ENCODE results near the gene CHTF18.

CHTF18 gene

GRCh38 chr16:802914-803753, 14.7 kb downstream of the CHTF18 start:
- TF ChIP-seq ZFP37 (tag by site-specific recombination; IDR thresholded peaks at IDR 0.05) (no peak), GLIS2 (tag by site-specific recombination; IDR thresholded peaks at IDR 0.05) (0 out of 2 replicates have a peak, but pooled peaks have one; percentile 15)
- no peak overlapping the region for H3K27ac ChIP-seq (ENCODE audit: extremely low read depth, low read depth, low read length)
- H3K36me3 ChIP-seq (ENCODE audit: control insufficient read depth in 2 of 2, insufficient read depth in 1 of 2, low read length in 2 of 2), result no peaks in the 10 kb centered on the region
- H3K9me3 ChIP-seq (ENCODE audit: control insufficient read depth, insufficient read depth, low read depth, low read length), result no peaks in the 10 kb centered on the region
- POLR2A ChIA-PET, result interaction anchor here (1.4 to 2.2 kb wide), 4 partner anchors 9 to 77 kb away, joined by 4 to 13 read pairs (median 4); partner anchors contain the start of genes CCDC78, CHTF18, HAGHL and RPUSD1
- no peak overlapping the region for H3K4me3 ChIP-seq (ENCODE audit: low read depth, low read length)
- H3K4me1 ChIP-seq (ENCODE audit: control insufficient read depth, insufficient read depth, low read length), result peaks cover 2% of the 10 kb centered on the region; the same call in 1 of the 2 replicates
- CTCF ChIA-PET, result interaction anchor here (1.2 kb wide), 1 partner anchor 91 kb away, joined by 7 read pairs; no protein-coding TSS in a partner anchor

- ChIA-PET CTCF (interaction anchor here (1.0 to 1.2 kb wide), 2 partner anchors 92 to 252 kb away, joined by 4 to 7 read pairs; no protein-coding TSS in a partner anchor), POLR2A (interaction anchor here (1.1 to 2.2 kb wide), 5 partner anchors 9 to 89 kb away, joined by 3 to 13 read pairs (median 4); partner anchors contain the start of genes CCDC78, CHTF18, HAGHL and METRN)
- TF ChIP-seq SP3 (tag by site-specific recombination; IDR thresholded peaks at IDR 0.05) (no peak), SCRT1 (tag by site-specific recombination; IDR thresholded peaks at IDR 0.05; ENCODE audit: borderline replicate concordance) (no peak), ZNF16 (tag by site-specific recombination; IDR thresholded peaks at IDR 0.05; ENCODE audit: low read depth) (no peak), ZNF248 (tag by site-specific recombination; IDR thresholded peaks at IDR 0.05) (no peak), ZNF561 (tag by site-specific recombination; IDR thresholded peaks at IDR 0.05; ENCODE audit: borderline replicate concordance) (no peak), ZNF202 (tag by site-specific recombination; IDR thresholded peaks at IDR 0.05; ENCODE audit: borderline replicate concordance) (no peak), ATF2 (tag by site-specific recombination; IDR thresholded peaks at IDR 0.05; ENCODE audit: low read depth) (no peak), ZNF529 (tag by site-specific recombination; IDR thresholded peaks at IDR 0.05; ENCODE audit: insufficient replicate concordance) (no peak)
- Histone ChIP-seq H3K27ac (ENCODE audit: extremely low read depth, low read depth, low read length) (no peak overlapping the region), H3K4me1 (ENCODE audit: control insufficient read depth, insufficient read depth, low read length) (peaks cover 2% of the 10 kb centered on the region; the same call in 1 of the 2 replicates), H3K36me3 (ENCODE audit: control insufficient read depth in 2 of 2, insufficient read depth in 1 of 2, low read length in 2 of 2) (no peaks in the 10 kb centered on the region), H3K4me3 (ENCODE audit: low read depth, low read length) (no peak overlapping the region), H3K9me3 (ENCODE audit: control insufficient read depth, insufficient read depth, low read depth, low read length) (no peaks in the 10 kb centered on the region)
These were observed 15.3 kb downstream of the CHTF18 start for GRCh38 chr16:803754-804080.

- no peaks in the 10 kb centered on the region for H3K36me3 ChIP-seq (ENCODE audit: control insufficient read depth in 2 of 2, insufficient read depth in 1 of 2, low read length in 2 of 2)
- no peak overlapping the region for H3K27ac ChIP-seq (ENCODE audit: extremely low read depth, low read depth, low read length)
- ChIA-PET CTCF (interaction anchor here (1.0 to 1.2 kb wide), 2 partner anchors 92 to 252 kb away, joined by 4 to 7 read pairs; no protein-coding TSS in a partner anchor), POLR2A (interaction anchor here (1.0 to 2.2 kb wide), 6 partner anchors 10 to 92 kb away, joined by 3 to 13 read pairs (median 4); partner anchors contain the start of genes CCDC78, CHTF18, HAGHL and METRN)
- no peak overlapping the region for H3K4me3 ChIP-seq (ENCODE audit: low read depth, low read length)
- peaks cover 2% of the 10 kb centered on the region; the same call in 1 of the 2 replicates for H3K4me1 ChIP-seq (ENCODE audit: control insufficient read depth, insufficient read depth, low read length)
- H3K9me3 ChIP-seq (ENCODE audit: control insufficient read depth, insufficient read depth, low read depth, low read length), result no peaks in the 10 kb centered on the region
- TF ChIP-seq ZNF513 (tag by site-specific recombination; IDR thresholded peaks at IDR 0.05) (no peak), ZNF571 (tag by site-specific recombination; IDR thresholded peaks at IDR 0.05) (no peak), ZNF175 (tag by site-specific recombination; IDR thresholded peaks at IDR 0.05) (no peak), ZNF292 (tag by site-specific recombination; IDR thresholded peaks at IDR 0.05; ENCODE audit: borderline replicate concordance, low read depth) (no peak), ZNF140 (tag by site-specific recombination; IDR thresholded peaks at IDR 0.05) (no peak), ZNF837 (tag by site-specific recombination; IDR thresholded peaks at IDR 0.05) (no peak), ZNF155 (tag by site-specific recombination; IDR thresholded peaks at IDR 0.05) (no peak), ZNF785 (tag by site-specific recombination; IDR thresholded peaks at IDR 0.05) (no peak), ZNF335 (tag by site-specific recombination; conservative IDR thresholded peaks at IDR 0.05) (peak; percentile 80), ZNF148 (tag by site-specific recombination; IDR thresholded peaks at IDR 0.05; ENCODE audit: borderline replicate concordance) (no peak), ZNF341 (tag by site-specific recombination; IDR thresholded peaks at IDR 0.05; ENCODE audit: low read depth) (peak; percentile 72), ZFP69B (tag by site-specific recombination; IDR thresholded peaks at IDR 0.05) (0 out of 2 replicates have a peak, but pooled peaks have one; percentile 57), ZNF302 (tag by site-specific recombination; IDR thresholded peaks at IDR 0.05; ENCODE audit: low read depth) (no peak), SCRT2 (tag by site-specific recombination; IDR thresholded peaks at IDR 0.05) (no peak)
These were observed 16.0 kb downstream of the CHTF18 start for GRCh38 chr16:804193-805048.
